ENCODE measurements around the gene GASK1A.

- TF ChIP-seq, protein P1, sequence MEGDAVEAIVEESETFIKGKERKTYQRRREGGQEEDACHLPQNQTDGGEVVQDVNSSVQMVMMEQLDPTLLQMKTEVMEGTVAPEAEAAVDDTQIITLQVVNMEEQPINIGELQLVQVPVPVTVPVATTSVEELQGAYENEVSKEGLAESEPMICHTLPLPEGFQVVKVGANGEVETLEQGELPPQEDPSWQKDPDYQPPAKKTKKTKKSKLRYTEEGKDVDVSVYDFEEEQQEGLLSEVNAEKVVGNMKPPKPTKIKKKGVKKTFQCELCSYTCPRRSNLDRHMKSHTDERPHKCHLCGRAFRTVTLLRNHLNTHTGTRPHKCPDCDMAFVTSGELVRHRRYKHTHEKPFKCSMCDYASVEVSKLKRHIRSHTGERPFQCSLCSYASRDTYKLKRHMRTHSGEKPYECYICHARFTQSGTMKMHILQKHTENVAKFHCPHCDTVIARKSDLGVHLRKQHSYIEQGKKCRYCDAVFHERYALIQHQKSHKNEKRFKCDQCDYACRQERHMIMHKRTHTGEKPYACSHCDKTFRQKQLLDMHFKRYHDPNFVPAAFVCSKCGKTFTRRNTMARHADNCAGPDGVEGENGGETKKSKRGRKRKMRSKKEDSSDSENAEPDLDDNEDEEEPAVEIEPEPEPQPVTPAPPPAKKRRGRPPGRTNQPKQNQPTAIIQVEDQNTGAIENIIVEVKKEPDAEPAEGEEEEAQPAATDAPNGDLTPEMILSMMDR (IDR thresholded peaks at IDR 0.05): no peak
- TF ChIP-seq SREBF2 (IDR thresholded peaks at IDR 0.05) (no peak), REST (IDR thresholded peaks at IDR 0.05) (no peak), POLR2AphosphoS2 (conservative IDR thresholded peaks at IDR 0.05; ENCODE audit: low read length) (no peak), FOSL2 (IDR thresholded peaks at IDR 0.05) (no peak), FOSL2 (CRISPR knock-in tag; IDR thresholded peaks at IDR 0.05) (no peak), POLR2A (IDR thresholded peaks at IDR 0.05; ENCODE audit: low read length) (no peak), SMC3 (IDR thresholded peaks at IDR 0.05) (no peak), HOXA7 (CRISPR knock-in tag; IDR thresholded peaks at IDR 0.05) (no peak)
Measured at GRCh38 chr3:43095370-43095769, 116.3 kb downstream of the GASK1A start.

All from A549 (cell line).